HUES48 (cell line): ENCODE data around the gene EML6.
"Not testable (repeated sequence)": the region's sequence is repeated elsewhere in the genome, so short reads cannot be mapped to it uniquely, and the experiment has no call there.

Experiments used
- H3K27ac ChIP-seq: one replicate; pipeline ENCODE4 v1.7.0; 2013; ENCODE audit warnings: low read depth, low read length, inconsistent platforms
- H3K27me3 ChIP-seq: 2 replicates; pipeline ENCODE4 v1.6.1; 2013; ENCODE audit warnings: mild to moderate bottlenecking, low read length; ENCODE audit not compliant: control insufficient read depth, insufficient read depth
- H3K36me3 ChIP-seq: 2 replicates; pipeline ENCODE4 v1.6.1; 2013; ENCODE audit warnings: low read length; ENCODE audit not compliant: control insufficient read depth, insufficient read depth
- H3K4me1 ChIP-seq: 2 replicates; pipeline ENCODE4 v1.6.1; 2013; ENCODE audit warnings: mild to moderate bottlenecking, low read length; ENCODE audit not compliant: control insufficient read depth, insufficient read depth
- H3K4me3 ChIP-seq: 2 replicates; pipeline ENCODE4 v1.5.1; 2013; ENCODE audit warnings: mild to moderate bottlenecking, low read depth, low read length
- H3K9ac ChIP-seq: 2 replicates; pipeline ENCODE4 v1.6.1; 2013; ENCODE audit warnings: mild to moderate bottlenecking, low read depth, low read length, moderate library complexity
- H3K9me3 ChIP-seq: 2 replicates; pipeline ENCODE4 v1.6.1; 2013; ENCODE audit warnings: low read length; ENCODE audit not compliant: control insufficient read depth, insufficient read depth

Gene EML6

GRCh38 chr2:54687595-54688152, 35.8 kb upstream of the EML6 start:
- no peaks in the 10 kb centered on the region for H3K27me3 ChIP-seq
- H3K4me3 ChIP-seq: no peak overlapping the region
- no peak overlapping the region for H3K9ac ChIP-seq
- H3K9me3 ChIP-seq: no peaks in the 10 kb centered on the region
- H3K4me1 ChIP-seq: no peaks in the 10 kb centered on the region
- H3K36me3 ChIP-seq: no peaks in the 10 kb centered on the region
- H3K27ac ChIP-seq: no peak overlapping the region

GRCh38 chr2:54691445-54692135, 31.9 kb upstream of the EML6 start:
- Histone ChIP-seq H3K27ac (no peak overlapping the region), H3K9me3 (no peaks in the 10 kb centered on the region), H3K27me3 (no peaks in the 10 kb centered on the region), H3K9ac (no peak overlapping the region), H3K4me1 (no peaks in the 10 kb centered on the region), H3K4me3 (no peak overlapping the region), H3K36me3 (no peaks in the 10 kb centered on the region)

GRCh38 chr2:54692556-54692955, 30.9 kb upstream of the EML6 start:
- H3K4me3 ChIP-seq: no peak overlapping the region
- no peaks in the 10 kb centered on the region for H3K4me1 ChIP-seq
- H3K27me3 ChIP-seq: no peaks in the 10 kb centered on the region
- no peaks in the 10 kb centered on the region for H3K36me3 ChIP-seq
- no peak overlapping the region for H3K27ac ChIP-seq
- H3K9me3 ChIP-seq: no peaks in the 10 kb centered on the region
- no peak overlapping the region for H3K9ac ChIP-seq

GRCh38 chr2:54695378-54695777, 28.1 kb upstream of the EML6 start:
- no peak overlapping the region for H3K27ac ChIP-seq
- no peaks in the 10 kb centered on the region for H3K27me3 ChIP-seq
- no peak overlapping the region for H3K4me3 ChIP-seq
- no peak overlapping the region for H3K9ac ChIP-seq
- H3K9me3 ChIP-seq: no peaks in the 10 kb centered on the region; the same call in 1 of the 2 replicates
- no peaks in the 10 kb centered on the region for H3K36me3 ChIP-seq
- H3K4me1 ChIP-seq: no peaks in the 10 kb centered on the region

- Histone ChIP-seq H3K9ac (no peak overlapping the region), H3K27ac (no peak overlapping the region), H3K9me3 (no peaks in the 10 kb centered on the region; the same call in 1 of the 2 replicates), H3K4me1 (no peaks in the 10 kb centered on the region), H3K36me3 (no peaks in the 10 kb centered on the region), H3K27me3 (no peaks in the 10 kb centered on the region), H3K4me3 (no peak overlapping the region)
Measured at GRCh38 chr2:54697934-54698333, 25.5 kb upstream of the EML6 start.

- H3K4me3 ChIP-seq, H3K27me3 ChIP-seq, H3K9me3 ChIP-seq, H3K4me1 ChIP-seq, H3K9ac ChIP-seq, H3K27ac ChIP-seq, H3K36me3 ChIP-seq: not testable (repeated sequence)
Measured at GRCh38 chr2:54698926-54699325, 24.5 kb upstream of the EML6 start.

GRCh38 chr2:54699665-54700064, 23.8 kb upstream of the EML6 start:
- Histone ChIP-seq H3K27me3 (no peaks in the 10 kb centered on the region), H3K9me3 (no peaks in the 10 kb centered on the region; the same call in 1 of the 2 replicates), H3K36me3 (no peaks in the 10 kb centered on the region), H3K9ac (no peak overlapping the region), H3K4me1 (no peaks in the 10 kb centered on the region), H3K4me3 (no peak overlapping the region), H3K27ac (no peak overlapping the region)

- H3K9me3 ChIP-seq: no peaks in the 10 kb centered on the region; the same call in 1 of the 2 replicates
- no peak overlapping the region for H3K4me3 ChIP-seq
- no peaks in the 10 kb centered on the region for H3K27me3 ChIP-seq
- no peak overlapping the region for H3K9ac ChIP-seq
- H3K4me1 ChIP-seq: no peaks in the 10 kb centered on the region
- no peak overlapping the region for H3K27ac ChIP-seq
- H3K36me3 ChIP-seq: no peaks in the 10 kb centered on the region
Measured at GRCh38 chr2:54701029-54701428, 22.4 kb upstream of the EML6 start.

GRCh38 chr2:54704238-54704637, 19.2 kb upstream of the EML6 start:
- no peaks in the 10 kb centered on the region for H3K4me1 ChIP-seq
- no peaks in the 10 kb centered on the region for H3K36me3 ChIP-seq
- no peaks in the 10 kb centered on the region for H3K9me3 ChIP-seq
- no peaks in the 10 kb centered on the region for H3K27me3 ChIP-seq
- H3K9ac ChIP-seq: no peak overlapping the region
- no peak overlapping the region for H3K27ac ChIP-seq
- no peak overlapping the region for H3K4me3 ChIP-seq

GRCh38 chr2:54704688-54705605, 18.5 kb upstream of the EML6 start:
- Histone ChIP-seq H3K9ac (no peak overlapping the region), H3K36me3 (no peaks in the 10 kb centered on the region), H3K27ac (no peak overlapping the region), H3K4me3 (no peak overlapping the region), H3K9me3 (no peaks in the 10 kb centered on the region), H3K4me1 (no peaks in the 10 kb centered on the region), H3K27me3 (no peaks in the 10 kb centered on the region)

- Histone ChIP-seq H3K9me3 (no peaks in the 10 kb centered on the region), H3K27ac (no peak overlapping the region), H3K4me1 (no peaks in the 10 kb centered on the region), H3K27me3 (no peaks in the 10 kb centered on the region), H3K4me3 (no peak overlapping the region), H3K36me3 (no peaks in the 10 kb centered on the region), H3K9ac (no peak overlapping the region)
Measured at GRCh38 chr2:54706622-54707021, 16.8 kb upstream of the EML6 start.
